ENCODE measurements around the gene GSTA2. TPM values are rescaled to one million over a fixed set of nuclear protein-coding genes. Genes with fewer than 3 reads are reported as not detected.

GSTA2 gene
- total and polyA plus RNA-seq, 10 of the 15 experiments (the other 5 are each of a cell fraction or from before 2014, with no cell fraction given) = not detected

DNA sequence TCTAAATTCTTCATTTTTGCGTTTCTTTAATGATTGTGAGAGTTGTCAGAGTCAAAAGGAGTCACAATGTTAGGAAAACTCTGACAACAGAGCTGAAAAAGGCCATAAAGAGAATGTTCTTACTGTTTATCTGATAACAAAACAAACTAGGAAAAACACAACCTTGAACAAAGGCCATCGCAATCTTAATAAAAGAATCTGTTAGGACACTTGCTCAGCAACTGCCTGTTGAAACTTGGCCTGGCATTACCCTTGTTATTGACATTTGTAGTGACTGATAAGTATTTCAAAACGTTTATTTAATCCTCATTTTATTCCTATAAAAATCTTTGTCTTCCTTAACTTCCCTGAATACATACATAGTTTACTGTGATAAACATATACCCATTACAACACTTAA, 24.6 kb upstream of the GSTA2 start:
- Histone ChIP-seq H3K4me1 (ENCODE audit: control insufficient read depth, insufficient read depth, low read length) (no peaks in the 10 kb centered on the region), H3K4me2 (ENCODE audit: control insufficient read depth, insufficient read depth) (no peak overlapping the region), H4K20me1 (ENCODE audit: control insufficient read depth, insufficient read depth) (no peaks in the 10 kb centered on the region), H2AFZ (ENCODE audit: control insufficient read depth, low read depth, low read length) (no peak overlapping the region), H3K27me3 (replicated peaks in 1 of 2; ENCODE audit: control insufficient read depth in 2 of 2, insufficient read depth in 2 of 2, low read length in 1 of 2) (no peaks in the 10 kb centered on the region), H3K36me3 (ENCODE audit: control insufficient read depth in 2 of 2, insufficient read depth in 2 of 2, low read length in 1 of 2) (no peaks in the 10 kb centered on the region), H3K9ac (ENCODE audit: control insufficient read depth, insufficient read depth, low read length) (no peak overlapping the region), H3K9me3 (replicated peaks; ENCODE audit: control insufficient read depth, insufficient read depth, low read length) (no peaks in the 10 kb centered on the region), H3K27ac (ENCODE audit: control insufficient read depth, insufficient read depth) (no peak overlapping the region), H3K79me2 (ENCODE audit: control insufficient read depth, insufficient read depth, low read length) (no peaks in the 10 kb centered on the region), H3K4me3 (no peak overlapping the region)
- intact Hi-C loops (cut with micrococcal nuclease; ENCODE audit: unreplicated experiment) = loop anchor here (1.0 kb wide), 1 partner anchor 38 kb away; no protein-coding TSS in a partner anchor
- no peak for TF ChIP-seq SMC3 (IDR thresholded peaks at IDR 0.05; ENCODE audit: borderline replicate concordance, low read length)
- TF ChIP-seq SREBF2 (IDR thresholded peaks at IDR 0.05; ENCODE audit: low read length) = no peak
- no peak for TF ChIP-seq HDGF (IDR thresholded peaks at IDR 0.05)
- TF ChIP-seq, protein P1, sequence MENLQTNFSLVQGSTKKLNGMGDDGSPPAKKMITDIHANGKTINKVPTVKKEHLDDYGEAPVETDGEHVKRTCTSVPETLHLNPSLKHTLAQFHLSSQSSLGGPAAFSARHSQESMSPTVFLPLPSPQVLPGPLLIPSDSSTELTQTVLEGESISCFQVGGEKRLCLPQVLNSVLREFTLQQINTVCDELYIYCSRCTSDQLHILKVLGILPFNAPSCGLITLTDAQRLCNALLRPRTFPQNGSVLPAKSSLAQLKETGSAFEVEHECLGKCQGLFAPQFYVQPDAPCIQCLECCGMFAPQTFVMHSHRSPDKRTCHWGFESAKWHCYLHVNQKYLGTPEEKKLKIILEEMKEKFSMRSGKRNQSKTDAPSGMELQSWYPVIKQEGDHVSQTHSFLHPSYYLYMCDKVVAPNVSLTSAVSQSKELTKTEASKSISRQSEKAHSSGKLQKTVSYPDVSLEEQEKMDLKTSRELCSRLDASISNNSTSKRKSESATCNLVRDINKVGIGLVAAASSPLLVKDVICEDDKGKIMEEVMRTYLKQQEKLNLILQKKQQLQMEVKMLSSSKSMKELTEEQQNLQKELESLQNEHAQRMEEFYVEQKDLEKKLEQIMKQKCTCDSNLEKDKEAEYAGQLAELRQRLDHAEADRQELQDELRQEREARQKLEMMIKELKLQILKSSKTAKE (IDR thresholded peaks at IDR 0.05; ENCODE audit: low read depth, poor library complexity, severe bottlenecking) = no peak
- TF ChIP-seq, protein P2, sequence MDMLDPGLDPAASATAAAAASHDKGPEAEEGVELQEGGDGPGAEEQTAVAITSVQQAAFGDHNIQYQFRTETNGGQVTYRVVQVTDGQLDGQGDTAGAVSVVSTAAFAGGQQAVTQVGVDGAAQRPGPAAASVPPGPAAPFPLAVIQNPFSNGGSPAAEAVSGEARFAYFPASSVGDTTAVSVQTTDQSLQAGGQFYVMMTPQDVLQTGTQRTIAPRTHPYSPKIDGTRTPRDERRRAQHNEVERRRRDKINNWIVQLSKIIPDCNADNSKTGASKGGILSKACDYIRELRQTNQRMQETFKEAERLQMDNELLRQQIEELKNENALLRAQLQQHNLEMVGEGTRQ (IDR thresholded peaks at IDR 0.05; ENCODE audit: borderline replicate concordance, low read depth, low read length) = no peak
- no peak for TF ChIP-seq CBX3 (IDR thresholded peaks at IDR 0.05; ENCODE audit: borderline replicate concordance, low read depth)
- TF ChIP-seq POLR2A (IDR thresholded peaks at IDR 0.05; ENCODE audit: low read depth, low read length) = no peak
- TF ChIP-seq SUZ12 (IDR thresholded peaks at IDR 0.05; ENCODE audit: unreplicated experiment) = no peak
- no peak for TF ChIP-seq ASH2L (IDR thresholded peaks at IDR 0.05; ENCODE audit: borderline replicate concordance, low read depth)
- TF ChIP-seq MEF2B (IDR thresholded peaks at IDR 0.05; ENCODE audit: partially characterized antibody, poor library complexity, severe bottlenecking) = no peak
- TF ChIP-seq ZNF622 (IDR thresholded peaks at IDR 0.05) = no peak
- no peak for TF ChIP-seq HDAC2 (IDR thresholded peaks at IDR 0.05)
- no peak for TF ChIP-seq EED (IDR thresholded peaks at IDR 0.05; ENCODE audit: low read depth)
- TF ChIP-seq CREM (IDR thresholded peaks at IDR 0.05; ENCODE audit: low read depth) = no peak
- no peak for TF ChIP-seq ZSCAN29 (IDR thresholded peaks at IDR 0.05)
- no peak for TF ChIP-seq JUND (IDR thresholded peaks at IDR 0.05; ENCODE audit: low read depth, low read length)
- TF ChIP-seq, protein P3, sequence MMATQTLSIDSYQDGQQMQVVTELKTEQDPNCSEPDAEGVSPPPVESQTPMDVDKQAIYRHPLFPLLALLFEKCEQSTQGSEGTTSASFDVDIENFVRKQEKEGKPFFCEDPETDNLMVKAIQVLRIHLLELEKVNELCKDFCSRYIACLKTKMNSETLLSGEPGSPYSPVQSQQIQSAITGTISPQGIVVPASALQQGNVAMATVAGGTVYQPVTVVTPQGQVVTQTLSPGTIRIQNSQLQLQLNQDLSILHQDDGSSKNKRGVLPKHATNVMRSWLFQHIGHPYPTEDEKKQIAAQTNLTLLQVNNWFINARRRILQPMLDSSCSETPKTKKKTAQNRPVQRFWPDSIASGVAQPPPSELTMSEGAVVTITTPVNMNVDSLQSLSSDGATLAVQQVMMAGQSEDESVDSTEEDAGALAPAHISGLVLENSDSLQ (IDR thresholded peaks at IDR 0.05) = no peak
- TF ChIP-seq, protein P4, sequence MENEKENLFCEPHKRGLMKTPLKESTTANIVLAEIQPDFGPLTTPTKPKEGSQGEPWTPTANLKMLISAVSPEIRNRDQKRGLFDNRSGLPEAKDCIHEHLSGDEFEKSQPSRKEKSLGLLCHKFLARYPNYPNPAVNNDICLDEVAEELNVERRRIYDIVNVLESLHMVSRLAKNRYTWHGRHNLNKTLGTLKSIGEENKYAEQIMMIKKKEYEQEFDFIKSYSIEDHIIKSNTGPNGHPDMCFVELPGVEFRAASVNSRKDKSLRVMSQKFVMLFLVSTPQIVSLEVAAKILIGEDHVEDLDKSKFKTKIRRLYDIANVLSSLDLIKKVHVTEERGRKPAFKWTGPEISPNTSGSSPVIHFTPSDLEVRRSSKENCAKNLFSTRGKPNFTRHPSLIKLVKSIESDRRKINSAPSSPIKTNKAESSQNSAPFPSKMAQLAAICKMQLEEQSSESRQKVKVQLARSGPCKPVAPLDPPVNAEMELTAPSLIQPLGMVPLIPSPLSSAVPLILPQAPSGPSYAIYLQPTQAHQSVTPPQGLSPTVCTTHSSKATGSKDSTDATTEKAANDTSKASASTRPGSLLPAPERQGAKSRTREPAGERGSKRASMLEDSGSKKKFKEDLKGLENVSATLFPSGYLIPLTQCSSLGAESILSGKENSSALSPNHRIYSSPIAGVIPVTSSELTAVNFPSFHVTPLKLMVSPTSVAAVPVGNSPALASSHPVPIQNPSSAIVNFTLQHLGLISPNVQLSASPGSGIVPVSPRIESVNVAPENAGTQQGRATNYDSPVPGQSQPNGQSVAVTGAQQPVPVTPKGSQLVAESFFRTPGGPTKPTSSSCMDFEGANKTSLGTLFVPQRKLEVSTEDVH (IDR thresholded peaks at IDR 0.05; ENCODE audit: low read depth, partially characterized antibody) = no peak
- no peak for TF ChIP-seq ZNF217 (IDR thresholded peaks at IDR 0.05)
- 8% methylated on average over 3 of the region's 3 CpGs for WGBS (ENCODE audit: insufficient coverage, insufficient replicate concordance, low lambda C conversion rate, missing lambda C conversion rate)
- ChIA-PET SMC1A (ENCODE audit: uncharacterized antibody, unreplicated experiment) (no interaction called here), POLR2A (no interaction called here), CTCF (no interaction called here), RAD21 (ENCODE audit: unreplicated experiment) (no interaction called here)
- FAIRE-seq (no peak), DNase-seq (ENCODE audit: low read depth, low spot score) (no peak), ATAC-seq (no peak)
- BruUV-seq (replicated peaks) = no TSS peak
- in situ Hi-C loops (cut with MboI) = loop anchor here (5.0 kb wide), 1 partner anchor 39 kb away; no protein-coding TSS in a partner anchor
